T-helper 22 cell (primary cell): ENCODE results near the gene LRRC42.
"Not testable (repeated sequence)": the region's sequence is repeated elsewhere in the genome, so short reads cannot be mapped to it uniquely, and the experiment has no call there.

Source experiments
- DNase-seq: peaks from one replicate; pipeline ENCODE4 v3.0.0-alpha.2; 2020; ENCODE audit warnings: low read depth

LRRC42 gene

DNA sequence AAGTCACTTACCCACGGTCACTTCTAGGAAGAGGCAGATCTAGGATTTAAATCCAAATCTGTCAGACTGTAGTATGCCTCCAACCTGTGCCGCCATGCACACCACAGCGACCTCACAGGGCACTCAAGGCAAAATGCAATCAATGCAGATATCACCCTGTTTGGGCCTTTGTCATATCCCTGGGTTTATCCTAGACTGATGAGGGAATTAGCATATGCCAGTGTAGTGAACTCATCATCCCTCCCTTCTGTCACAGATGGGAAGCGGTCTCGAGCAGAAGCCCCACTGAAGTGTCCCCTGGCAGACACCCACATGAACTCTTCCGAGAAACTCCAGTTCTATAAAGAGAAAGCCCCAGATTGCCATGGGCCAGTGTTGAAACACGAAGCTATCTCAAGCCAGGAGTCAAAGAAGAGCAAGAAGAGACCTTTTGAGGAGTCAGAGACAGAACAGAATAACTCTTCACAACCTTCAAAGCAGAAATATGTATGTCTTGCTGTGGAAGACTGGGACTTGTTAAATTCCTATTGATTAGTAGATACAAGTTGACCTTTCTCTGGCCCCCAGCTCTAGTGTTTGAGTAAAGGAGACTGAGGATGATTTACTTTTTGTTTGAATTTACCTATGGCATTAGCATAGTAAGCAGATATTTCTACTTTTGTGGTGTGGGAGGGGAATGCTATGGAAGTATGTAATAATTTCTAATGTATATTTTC, 21.4 kb downstream of the LRRC42 start:
- no peak for DNase-seq

DNA sequence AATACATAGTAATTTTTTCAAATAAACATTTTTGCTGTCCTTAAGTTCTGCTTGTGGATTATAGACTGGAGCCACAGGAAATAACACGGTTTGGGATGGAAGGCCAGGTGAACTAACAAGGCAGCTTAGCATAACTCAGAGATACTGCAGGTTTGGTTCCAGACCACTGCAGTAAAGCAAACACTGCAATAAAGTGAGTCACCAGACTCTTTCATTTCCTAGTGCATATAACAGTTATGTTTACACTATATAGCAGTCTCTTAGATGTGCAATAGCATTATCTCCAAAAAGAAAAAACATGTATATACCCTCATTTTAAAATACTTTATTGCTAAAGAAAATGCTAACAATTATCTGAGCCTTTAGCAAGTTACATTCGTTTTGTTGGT, 22.0 kb downstream of the LRRC42 start:
- DNase-seq = no peak

GRCh38 chr1:53969323-53969722, 23.2 kb downstream of the LRRC42 start:
- not testable (repeated sequence) for DNase-seq

GRCh38 chr1:53971718-53972117, 25.6 kb downstream of the LRRC42 start:
- no peak for DNase-seq

DNA sequence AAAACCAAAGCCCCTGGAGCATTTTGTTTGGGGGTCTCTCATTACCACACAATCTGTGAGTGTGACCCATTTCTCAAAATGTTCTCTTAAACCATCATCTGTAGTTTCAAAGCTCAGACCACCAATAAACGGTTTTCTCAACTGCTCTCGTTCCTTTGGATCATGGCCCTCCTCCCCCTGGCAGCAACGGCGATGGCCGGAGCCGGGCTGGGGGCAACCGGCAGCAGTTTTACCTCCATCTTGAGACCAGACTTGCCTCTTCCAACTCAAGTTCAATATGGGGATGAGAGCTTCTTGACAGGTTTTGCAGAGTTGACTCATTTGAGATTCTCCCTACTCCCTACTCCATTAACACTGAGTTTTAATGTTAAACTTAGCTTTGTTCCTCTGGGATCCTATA, 29.7 kb downstream of the LRRC42 start:
- no peak for DNase-seq

GRCh38 chr1:53979712-53980450, 33.7 kb downstream of the LRRC42 start:
- no peak for DNase-seq

DNA sequence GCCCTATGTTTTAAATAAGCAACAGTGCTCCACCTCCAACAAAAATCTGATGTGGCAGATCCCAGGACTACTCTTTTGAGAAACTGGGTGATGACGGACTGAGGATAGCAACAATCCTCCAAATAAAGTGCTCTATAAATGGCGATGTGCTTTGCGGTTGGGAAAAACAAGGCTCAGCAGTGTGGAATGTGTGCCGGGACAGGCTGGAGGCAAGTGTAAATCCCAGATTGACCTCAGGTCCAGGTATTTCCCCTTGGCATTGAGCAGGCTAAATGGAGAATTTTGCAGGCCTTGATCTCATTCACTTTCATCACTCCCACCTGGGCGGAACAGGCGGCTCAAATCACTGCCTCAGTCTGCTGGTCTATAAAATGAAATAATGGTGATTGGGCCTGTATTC, 35.1 kb downstream of the LRRC42 start:
- DNase-seq = no peak

- DNase-seq = no peak
Measured at GRCh38 chr1:53982034-53982762, 36.0 kb downstream of the LRRC42 start.

DNA sequence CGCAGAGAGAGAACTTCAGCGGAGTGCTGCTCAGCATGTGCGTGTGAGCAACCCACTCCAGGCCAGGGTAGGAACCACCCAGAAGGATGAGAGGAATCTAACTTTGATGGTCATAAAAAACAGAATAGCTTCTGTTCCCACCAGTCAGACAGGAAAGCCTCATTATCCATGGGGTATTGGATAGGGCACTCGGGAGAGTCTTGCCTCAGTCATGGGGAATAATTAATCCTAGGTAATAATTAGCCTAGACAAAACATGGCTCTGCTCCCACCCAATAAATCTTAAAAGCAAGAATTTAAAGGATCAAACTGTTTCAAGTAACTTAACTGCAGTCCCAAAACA, 36.6 kb downstream of the LRRC42 start:
- no peak for DNase-seq

DNA sequence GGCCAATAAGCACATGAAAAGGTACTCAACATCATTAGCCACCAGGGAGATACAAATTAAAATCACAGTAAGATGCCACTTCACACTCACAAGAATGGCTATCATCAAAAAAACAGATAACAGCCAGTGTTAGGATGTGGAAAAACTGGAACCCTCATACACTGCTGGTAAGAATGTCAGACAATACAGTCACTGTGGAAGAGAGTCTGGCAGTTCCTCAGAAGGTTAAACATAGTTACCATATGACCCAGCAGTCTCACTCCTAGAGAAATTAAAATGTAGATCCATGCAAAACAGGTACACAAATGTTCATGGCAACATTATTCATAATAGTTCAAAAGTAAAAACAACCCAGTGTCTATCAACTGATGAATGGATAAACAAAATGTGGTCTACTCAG, 38.6 kb downstream of the LRRC42 start:
- DNase-seq = no peak

DNA sequence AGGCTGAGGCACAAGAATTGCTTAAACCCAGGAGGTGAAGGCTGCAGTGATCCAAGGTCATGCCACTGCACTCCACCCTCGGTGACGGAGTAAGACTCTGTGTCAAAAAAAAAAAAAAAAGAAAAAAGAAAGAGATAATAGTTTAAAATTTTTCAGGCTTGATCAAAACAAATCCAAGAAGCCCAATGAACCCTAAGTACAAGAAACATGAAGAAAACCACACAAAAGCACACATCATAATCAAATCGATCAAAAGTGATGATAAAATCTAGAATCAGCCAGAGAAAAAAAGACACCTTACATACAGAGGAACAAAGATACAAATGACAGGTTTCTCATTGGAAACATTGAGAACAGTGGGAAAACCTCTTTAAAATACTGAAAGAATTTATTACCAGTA, 40.3 kb downstream of the LRRC42 start:
- DNase-seq = no peak

- no peak for DNase-seq
Measured at GRCh38 chr1:53987880-53988279, 41.7 kb downstream of the LRRC42 start.

DNA sequence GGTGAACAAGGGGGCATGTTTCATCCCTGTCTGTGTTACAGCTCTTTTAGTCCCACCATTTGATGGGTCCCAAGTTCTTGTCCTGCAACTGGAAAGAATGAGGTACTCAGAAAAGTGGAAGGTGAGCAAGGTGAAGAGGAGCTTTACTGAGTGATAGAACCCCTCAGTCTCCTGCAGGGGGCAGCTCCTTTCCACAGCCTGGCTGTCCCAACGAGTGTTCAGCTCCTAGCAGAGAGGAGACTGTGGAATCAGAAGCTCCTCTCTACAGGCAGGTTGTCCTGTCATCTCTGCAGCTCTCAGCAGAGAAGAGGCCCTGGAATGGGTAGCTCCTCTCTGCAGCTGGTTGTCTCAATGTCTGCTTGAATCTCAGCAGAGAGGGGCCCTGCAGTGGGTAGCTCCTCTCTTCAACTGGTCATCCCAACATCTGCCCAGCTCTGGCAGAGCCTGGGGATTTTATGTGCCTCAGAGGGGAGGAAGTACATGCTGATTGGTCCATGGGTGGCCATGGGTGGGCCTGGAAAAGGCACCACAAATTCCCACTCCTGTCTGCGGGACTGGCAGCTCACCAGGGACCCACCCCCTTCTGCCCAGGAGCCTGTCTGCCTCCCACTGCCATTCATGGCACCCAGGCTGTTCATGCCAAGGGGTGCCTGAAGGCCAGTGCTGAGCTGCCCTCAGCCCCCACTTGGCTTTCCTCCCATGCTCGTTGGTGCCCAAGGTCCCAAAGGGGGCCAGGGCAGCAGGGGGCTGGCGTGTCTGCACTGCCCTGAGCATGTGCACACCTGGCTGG, 46.1 kb downstream of the LRRC42 start:
- DNase-seq = no peak

GRCh38 chr1:53994516-53994915, 48.4 kb downstream of the LRRC42 start:
- not testable (repeated sequence) for DNase-seq

DNA sequence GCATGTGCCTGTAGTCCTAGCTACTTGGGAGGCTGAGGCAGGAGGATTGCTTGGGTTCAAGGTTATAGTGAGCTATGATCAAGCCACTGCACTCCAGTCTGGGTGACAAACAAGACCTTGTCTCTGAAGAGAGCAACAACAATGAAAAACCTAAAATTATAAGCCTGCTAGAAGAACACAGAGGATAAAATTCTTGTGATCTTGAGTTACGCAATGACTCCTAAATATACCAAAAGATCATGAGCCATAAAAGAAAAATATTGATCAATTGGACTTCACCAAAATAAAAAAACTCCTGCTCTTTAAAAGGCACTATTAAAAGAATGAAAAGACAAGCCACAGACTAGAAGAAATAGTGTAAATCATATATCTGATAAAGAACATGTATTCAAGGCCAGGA, 49.5 kb downstream of the LRRC42 start:
- no peak for DNase-seq

DNA sequence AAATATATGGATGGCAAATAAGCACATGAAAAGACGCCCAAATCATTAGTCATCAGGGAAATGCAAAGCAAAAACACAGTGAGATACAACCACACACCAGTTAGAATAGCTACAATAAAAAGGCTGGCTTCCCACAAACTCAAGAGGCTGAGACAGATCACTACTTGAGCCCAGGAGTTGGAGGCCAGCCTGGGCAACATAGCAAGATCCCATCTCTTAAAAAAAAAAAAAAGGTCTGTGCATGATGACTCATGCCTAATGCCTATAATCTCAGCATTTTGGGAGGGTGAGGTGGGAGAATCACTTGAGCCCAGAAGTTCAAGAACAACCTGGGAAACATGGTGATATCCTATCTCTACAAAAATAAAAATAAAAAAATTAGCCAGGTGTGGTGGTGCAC, 52.1 kb downstream of the LRRC42 start:
- no peak for DNase-seq

DNA sequence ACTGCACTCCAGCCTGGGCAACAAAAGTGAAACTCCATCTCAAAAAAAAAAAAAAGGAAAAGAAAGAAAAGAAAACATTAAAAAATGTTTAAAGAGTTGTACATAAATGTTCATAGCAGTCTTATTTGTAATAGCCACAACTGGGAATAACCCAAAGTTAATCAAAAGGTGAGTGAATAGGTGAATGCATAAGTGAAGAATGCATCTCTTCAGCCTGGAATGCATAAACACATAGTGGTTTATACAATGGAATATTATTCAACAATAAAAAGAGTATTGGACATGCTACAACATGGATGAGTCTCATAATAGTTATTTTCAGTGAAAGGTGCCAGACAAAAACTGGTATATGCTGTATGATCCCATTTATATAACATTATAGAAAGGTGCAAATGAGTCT, 53.8 kb downstream of the LRRC42 start:
- no peak for DNase-seq

DNA sequence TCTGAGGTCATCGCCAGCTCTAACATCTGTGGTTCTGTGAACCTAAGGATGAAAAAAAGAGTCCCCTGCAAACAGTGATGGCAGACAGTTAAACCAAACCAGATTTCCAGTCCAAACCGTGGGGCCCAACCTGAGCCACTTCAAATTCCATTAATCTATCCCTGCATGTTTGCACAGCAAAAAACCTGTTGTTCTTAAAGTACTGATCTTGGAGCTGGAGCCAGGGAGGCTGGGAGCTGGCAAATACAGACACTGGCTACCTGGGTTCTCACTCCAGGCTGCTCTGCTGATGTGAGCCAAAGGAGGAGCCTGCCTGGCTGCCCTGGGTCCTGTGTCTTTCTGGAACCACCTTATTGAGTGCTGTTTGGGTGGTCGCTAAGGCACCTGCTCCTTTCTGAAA, 55.4 kb downstream of the LRRC42 start:
- no peak for DNase-seq

DNA sequence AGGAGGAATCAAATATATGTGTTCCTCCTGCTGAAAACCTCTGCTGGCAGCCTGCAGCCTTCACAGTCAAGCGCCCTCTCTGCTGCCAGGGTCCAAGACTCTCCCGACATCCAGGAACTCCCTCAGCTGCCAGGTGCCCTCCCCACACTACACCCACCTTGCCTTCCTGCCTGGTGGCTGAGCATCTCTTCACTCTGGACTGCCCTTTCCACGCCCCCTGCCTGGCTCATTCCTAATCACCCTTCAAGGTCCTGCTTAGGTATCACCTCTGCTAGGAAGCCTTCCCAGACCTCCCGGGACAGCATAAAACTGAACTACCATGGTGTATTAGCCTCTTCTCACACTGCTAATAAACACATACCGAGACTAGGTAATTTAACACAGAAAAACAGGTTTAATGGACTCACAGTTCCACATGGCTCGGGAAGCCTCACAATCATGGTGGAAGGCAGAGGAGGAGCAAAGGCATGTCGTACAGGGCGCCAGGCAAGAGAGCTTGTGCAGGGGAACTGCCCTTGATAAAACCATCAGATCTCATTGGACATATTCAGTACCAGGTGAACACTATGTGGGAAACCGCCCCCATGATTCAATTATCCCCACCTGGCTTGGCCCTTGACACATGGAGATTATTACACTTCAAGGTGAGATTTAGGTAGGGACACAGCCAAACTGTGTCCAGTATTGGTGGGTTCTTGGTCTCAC, 56.5 kb downstream of the LRRC42 start:
- DNase-seq = no peak

DNA sequence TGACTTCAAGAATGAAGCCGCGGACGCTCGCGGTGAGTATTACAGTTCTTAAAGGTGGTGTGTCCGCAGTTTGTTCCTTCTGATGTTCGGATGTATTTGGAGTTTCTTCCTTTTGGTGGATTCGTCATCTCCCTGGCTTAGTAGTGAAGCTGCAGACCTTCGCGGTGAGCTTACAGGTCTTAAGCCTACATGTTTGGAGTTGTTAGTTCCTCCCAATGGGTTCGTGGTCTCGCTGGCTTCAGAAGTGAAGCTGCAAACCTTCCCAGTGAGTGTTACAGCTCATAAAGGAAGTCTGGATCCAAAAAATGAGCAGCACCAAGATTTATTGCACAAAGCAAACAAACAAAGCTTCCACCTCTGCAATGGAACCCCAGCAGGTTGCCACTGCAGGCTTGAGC, 57.1 kb downstream of the LRRC42 start:
- DNase-seq = no peak

DNA sequence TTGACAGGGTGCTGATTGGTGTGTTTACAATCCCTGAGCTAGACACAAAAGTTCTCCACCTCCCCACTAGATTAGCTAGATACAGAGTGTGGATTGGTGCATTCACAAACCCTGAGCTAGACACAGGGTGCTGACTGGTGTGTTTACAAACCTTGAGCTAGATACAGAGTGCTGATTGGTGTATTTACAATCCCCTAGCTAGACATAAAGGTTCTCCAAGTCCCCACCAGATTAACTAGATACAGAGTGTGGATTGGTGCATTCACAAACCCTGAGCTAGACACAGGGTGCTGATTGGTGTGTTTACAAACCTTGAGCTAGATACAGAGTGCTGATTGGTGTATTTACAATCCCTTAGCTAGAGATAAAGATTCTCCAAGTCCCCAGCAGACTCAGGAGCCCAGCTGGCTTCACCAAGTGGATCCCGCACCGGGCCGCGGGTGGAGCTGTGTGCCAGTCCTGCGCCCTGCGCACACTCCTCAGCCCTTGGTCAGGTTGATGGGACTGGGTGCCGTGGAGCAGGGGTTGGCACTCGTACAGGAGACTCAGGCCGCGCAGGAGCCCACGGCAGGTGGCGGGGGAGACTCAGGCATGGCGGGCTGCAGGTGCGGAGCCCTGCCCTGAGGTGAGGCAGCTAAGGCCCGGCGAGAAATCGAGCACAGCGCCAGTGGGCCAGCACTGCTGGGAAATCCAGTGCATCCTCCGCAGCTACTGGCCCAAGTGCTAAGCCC, 57.8 kb downstream of the LRRC42 start:
- not testable (repeated sequence) for DNase-seq
